ENCODE results near the gene FIBCD1.

- TF ChIP-seq GATA2 (IDR thresholded peaks at IDR 0.05; ENCODE audit: low read depth, low read length) (no peak), GATA3 (IDR thresholded peaks at IDR 0.05; ENCODE audit: low read depth, low read length) (no peak)
Observed at GRCh38 chr9:130862217-130862616, 76.8 kb downstream of the FIBCD1 start.
